Neural progenitor cell (in vitro differentiated cells): ENCODE data around the gene COX5A.

Experiments used
- EZH2 ChIP-seq: fragments of 200-600 bp; sonication (generic); IDR thresholded peaks from 2 replicates; pipeline ENCODE4 v1.6.1; 2017; ENCODE audit warnings: antibody characterized with exemption, mild to moderate bottlenecking, moderate library complexity
- EZH2phosphoT487 ChIP-seq: fragments of 200-600 bp; sonication (generic); IDR thresholded peaks from 2 replicates; pipeline ENCODE4 v1.6.1; 2017; ENCODE audit warnings: antibody characterized with exemption
- TF ChIP-seq, protein P1 (sequence below): fragments of 200-600 bp; sonication (generic); IDR thresholded peaks from 2 replicates; pipeline ENCODE4 v1.5.1; 2017; ENCODE audit warnings: antibody characterized with exemption, mild to moderate bottlenecking

DNA sequence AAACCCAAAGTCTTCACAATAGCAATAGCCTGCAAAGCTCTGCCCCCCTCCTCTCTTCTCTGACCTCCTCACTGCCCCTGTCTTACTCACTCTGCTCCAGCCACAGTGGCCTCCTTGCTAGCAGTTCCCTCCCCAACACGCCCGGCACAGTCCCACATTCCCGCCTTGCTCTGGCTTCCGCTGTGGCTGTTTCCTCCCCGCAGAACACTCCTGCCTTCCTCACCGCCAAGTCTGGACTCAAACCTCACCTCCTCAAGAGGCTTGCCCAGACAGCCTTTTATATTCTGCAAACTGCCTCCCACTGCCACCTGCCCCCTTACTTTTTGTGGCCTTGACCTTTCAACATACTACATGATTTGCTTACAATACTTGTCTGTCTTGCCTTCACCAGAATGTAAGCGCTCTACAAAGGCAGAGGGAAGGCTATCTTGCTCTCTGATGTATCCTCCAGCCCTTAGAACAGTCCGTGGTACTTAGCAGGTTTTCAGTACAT lies 48.4 kb downstream of the COX5A start:
- TF ChIP-seq, protein P1, sequence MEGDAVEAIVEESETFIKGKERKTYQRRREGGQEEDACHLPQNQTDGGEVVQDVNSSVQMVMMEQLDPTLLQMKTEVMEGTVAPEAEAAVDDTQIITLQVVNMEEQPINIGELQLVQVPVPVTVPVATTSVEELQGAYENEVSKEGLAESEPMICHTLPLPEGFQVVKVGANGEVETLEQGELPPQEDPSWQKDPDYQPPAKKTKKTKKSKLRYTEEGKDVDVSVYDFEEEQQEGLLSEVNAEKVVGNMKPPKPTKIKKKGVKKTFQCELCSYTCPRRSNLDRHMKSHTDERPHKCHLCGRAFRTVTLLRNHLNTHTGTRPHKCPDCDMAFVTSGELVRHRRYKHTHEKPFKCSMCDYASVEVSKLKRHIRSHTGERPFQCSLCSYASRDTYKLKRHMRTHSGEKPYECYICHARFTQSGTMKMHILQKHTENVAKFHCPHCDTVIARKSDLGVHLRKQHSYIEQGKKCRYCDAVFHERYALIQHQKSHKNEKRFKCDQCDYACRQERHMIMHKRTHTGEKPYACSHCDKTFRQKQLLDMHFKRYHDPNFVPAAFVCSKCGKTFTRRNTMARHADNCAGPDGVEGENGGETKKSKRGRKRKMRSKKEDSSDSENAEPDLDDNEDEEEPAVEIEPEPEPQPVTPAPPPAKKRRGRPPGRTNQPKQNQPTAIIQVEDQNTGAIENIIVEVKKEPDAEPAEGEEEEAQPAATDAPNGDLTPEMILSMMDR = no peak
- no peak for TF ChIP-seq EZH2
- TF ChIP-seq EZH2phosphoT487 = no peak
